ENCODE results near the gene ARHGEF16. TPM values are rescaled to one million over a fixed set of nuclear protein-coding genes. Genes with fewer than 3 reads are reported as not detected.

Gene ARHGEF16
- total RNA-seq (21.5 and 24.8 TPM in 2 replicates), polyA plus RNA-seq (32.3 and 36.2 TPM in 2 replicates)

GRCh38 chr1:3453891-3454810, at the start of gene ARHGEF16:
TSS of gene ARHGEF16 (plus strand) at chr1:3454665. CDS start at chr1:3463085, 8,420 bp downstream.
- Histone ChIP-seq H3K4me1 (ENCODE audit: insufficient read depth) (peaks cover 31% of the 10 kb centered on the region), H4K20me1 (ENCODE audit: insufficient read depth, poor library complexity, severe bottlenecking) (no peaks in the 10 kb centered on the region), H3K4me3 (peak within 1 kb of the TSS; percentile 56), H3K79me2 (peaks cover 11% of the 10 kb centered on the region), H3K27ac (peak within 1 kb of the TSS; percentile 98), H3K27me3 (no peaks in the 10 kb centered on the region), H3K9me2 (replicated peaks; ENCODE audit: insufficient read depth) (no peaks in the 10 kb centered on the region), H3K4me2 (peak within 1 kb of the TSS; percentile 93), H3K36me3 (replicated peaks; ENCODE audit: insufficient read depth, low read depth) (no peaks in the 10 kb centered on the region), H2AFZ (peak within 1 kb of the TSS; percentile 21), H3K9me3 (ENCODE audit: low read depth) (no peaks in the 10 kb centered on the region)
- DNase-seq (ENCODE audit: low spot score): peak; percentile 96
- WGBS (ENCODE audit: low lambda C conversion rate, missing lambda C conversion rate): 21% methylated on average over 28 of the region's 84 CpGs
- peak; percentile 54 for TF ChIP-seq CTCF (IDR thresholded peaks at IDR 0.05; ENCODE audit: poor library complexity)
- no peak for TF ChIP-seq EZH2 (IDR thresholded peaks at IDR 0.05; ENCODE audit: borderline replicate concordance)

- Histone ChIP-seq H2AFZ (no peak overlapping the region), H3K27me3 (no peaks in the 10 kb centered on the region), H3K27ac (no peak overlapping the region), H3K4me3 (no peak overlapping the region), H3K9me3 (ENCODE audit: low read depth) (no peaks in the 10 kb centered on the region), H3K4me1 (ENCODE audit: insufficient read depth) (peaks cover 18% of the 10 kb centered on the region), H3K36me3 (replicated peaks; ENCODE audit: insufficient read depth, low read depth) (no peaks in the 10 kb centered on the region), H3K79me2 (no peaks in the 10 kb centered on the region), H3K9me2 (replicated peaks; ENCODE audit: insufficient read depth) (no peaks in the 10 kb centered on the region), H4K20me1 (ENCODE audit: insufficient read depth, poor library complexity, severe bottlenecking) (no peaks in the 10 kb centered on the region), H3K4me2 (no peak overlapping the region)
- 95% methylated on average over 26 of the region's 27 CpGs for WGBS (ENCODE audit: low lambda C conversion rate, missing lambda C conversion rate)
- DNase-seq (ENCODE audit: low spot score): no peak
- TF ChIP-seq EZH2phosphoT487 (IDR thresholded peaks at IDR 0.05; ENCODE audit: low read depth, severe bottlenecking, unreplicated experiment) (no peak), EZH2 (IDR thresholded peaks at IDR 0.05; ENCODE audit: borderline replicate concordance) (no peak), CTCF (IDR thresholded peaks at IDR 0.05; ENCODE audit: poor library complexity) (no peak)
Measured at GRCh38 chr1:3404801-3405200, 49.7 kb upstream of the ARHGEF16 start.

GRCh38 chr1:3405491-3405890, 49.0 kb upstream of the ARHGEF16 start:
- H3K79me2 ChIP-seq: no peaks in the 10 kb centered on the region
- H4K20me1 ChIP-seq (ENCODE audit: insufficient read depth, poor library complexity, severe bottlenecking): no peaks in the 10 kb centered on the region
- peaks cover 18% of the 10 kb centered on the region for H3K4me1 ChIP-seq (ENCODE audit: insufficient read depth)
- DNase-seq (ENCODE audit: low spot score): no peak
- H2AFZ ChIP-seq: no peak overlapping the region
- no peaks in the 10 kb centered on the region for H3K27me3 ChIP-seq
- no peaks in the 10 kb centered on the region for H3K9me3 ChIP-seq (ENCODE audit: low read depth)
- H3K4me3 ChIP-seq: no peak overlapping the region
- H3K27ac ChIP-seq: no peak overlapping the region
- no peak overlapping the region for H3K4me2 ChIP-seq
- TF ChIP-seq EZH2phosphoT487 (IDR thresholded peaks at IDR 0.05; ENCODE audit: low read depth, severe bottlenecking, unreplicated experiment) (no peak), EZH2 (IDR thresholded peaks at IDR 0.05; ENCODE audit: borderline replicate concordance) (no peak), CTCF (IDR thresholded peaks at IDR 0.05; ENCODE audit: poor library complexity) (no peak)
- WGBS (ENCODE audit: low lambda C conversion rate, missing lambda C conversion rate): 95% methylated on average over 30 of the region's 30 CpGs
- no peaks in the 10 kb centered on the region for H3K9me2 ChIP-seq (replicated peaks; ENCODE audit: insufficient read depth)
- no peaks in the 10 kb centered on the region for H3K36me3 ChIP-seq (replicated peaks; ENCODE audit: insufficient read depth, low read depth)
